Thoracic aorta (tissue), 2 donors: Measurements from ENCODE around the gene NAV3. TPM values are rescaled to one million over a fixed set of nuclear protein-coding genes. Genes with fewer than 3 reads are reported as not detected.

Experiments used
- ATAC-seq: fragments of 150-250 bp; one replicate; pipeline ENCODE4 v1.8.0; 2017; ENCODE audit warnings: low read depth; ENCODE audit not compliant: insufficient number of reproducible peaks, low FRiP score
- DNase-seq: peaks from one replicate; pipeline ENCODE4 v3.0.0-alpha.2; 2020; ENCODE audit warnings: low spot score
- H3K27ac ChIP-seq, 2 donors: fragments of 200-600 bp; sonication (generic); 1 replicate in 1 of 2; 2 replicates in 1 of 2; pipeline ENCODE4 v1.5.1; 2016; ENCODE audit warnings: mild to moderate bottlenecking in 2 of 2, moderate library complexity in 2 of 2
- H3K27me3 ChIP-seq: fragments of 200-600 bp; sonication (generic); replicated peaks from 2 replicates; pipeline ENCODE4 v1.6.0; 2016; ENCODE audit warnings: mild to moderate bottlenecking; ENCODE audit not compliant: insufficient read depth
- H3K36me3 ChIP-seq: fragments of 200-600 bp; sonication (generic); one replicate; pipeline ENCODE4 v1.5.1; 2016
- H3K4me1 ChIP-seq, 2 donors: fragments of 200-600 bp; sonication (generic); 1 replicate in 1 of 2; 2 replicates in 1 of 2; pipeline versions ENCODE4 v1.5.1 to v1.6.0; 2016; ENCODE audit warnings: low read depth in 2 of 2, mild to moderate bottlenecking in 1 of 2; ENCODE audit not compliant: control insufficient read depth in 1 of 2
- H3K4me3 ChIP-seq: fragments of 200-600 bp; sonication (generic); 2 replicates; pipeline ENCODE4 v1.5.1; 2016; ENCODE audit warnings: mild to moderate bottlenecking
- H3K9me3 ChIP-seq: fragments of 200-600 bp; sonication (generic); 2 replicates; pipeline ENCODE4 v1.5.1; 2016
- CTCF ChIP-seq: fragments of 200-600 bp; sonication (generic); IDR thresholded peaks from one replicate; pipeline ENCODE4 v1.5.1; 2019; ENCODE audit warnings: antibody characterized with exemption
- total RNA-seq, 2 donors: library from RNA; depleted of rRNA; stranded (reverse); fragments of >200 nt; gene quantifications; one replicate each; pipeline versions ENCODE4 v1.1.0 to v1.2.3, GENCODE V29; 2016

NAV3 gene
- total RNA-seq, 2 donors from 2014 or later, result 9.3 to 11.6 TPM

- no peaks in the 10 kb centered on the region for H3K4me1 ChIP-seq
- no peak overlapping the region for H3K27ac ChIP-seq
- no peak for TF ChIP-seq CTCF
- H3K4me3 ChIP-seq, result no peak overlapping the region
- H3K27me3 ChIP-seq, result no peaks in the 10 kb centered on the region
- H3K36me3 ChIP-seq, result no peaks in the 10 kb centered on the region
- ATAC-seq (no peak), DNase-seq (no peak)
- H3K9me3 ChIP-seq, result no peaks in the 10 kb centered on the region
Measured at GRCh38 chr12:78199926-78200325, 369.2 kb downstream of the NAV3 start.

- no peak for TF ChIP-seq CTCF
- ATAC-seq (no peak), DNase-seq (no peak)
- Histone ChIP-seq H3K27me3 (no peaks in the 10 kb centered on the region), H3K36me3 (no peaks in the 10 kb centered on the region), H3K4me1 (no peaks in the 10 kb centered on the region), H3K27ac (no peak overlapping the region), H3K4me3 (no peak overlapping the region), H3K9me3 (no peaks in the 10 kb centered on the region)
Measured at GRCh38 chr12:78204926-78205325, 374.2 kb downstream of the NAV3 start.

- ATAC-seq (no peak), DNase-seq (no peak)
- H3K27ac ChIP-seq, result no peak overlapping the region
- no peaks in the 10 kb centered on the region for H3K36me3 ChIP-seq
- TF ChIP-seq CTCF, result no peak
- H3K4me1 ChIP-seq, result no peaks in the 10 kb centered on the region
- no peaks in the 10 kb centered on the region for H3K9me3 ChIP-seq
- H3K27me3 ChIP-seq, result no peaks in the 10 kb centered on the region
- no peak overlapping the region for H3K4me3 ChIP-seq
Measured at GRCh38 chr12:78208092-78208491, 377.4 kb downstream of the NAV3 start.

GRCh38 chr12:78209846-78210505 lies 379.3 kb downstream of the NAV3 start:
- ATAC-seq, result no peak
- no peaks in the 10 kb centered on the region for H3K36me3 ChIP-seq
- no peaks in the 10 kb centered on the region for H3K4me1 ChIP-seq
- H3K27ac ChIP-seq, result no peak overlapping the region
- no peaks in the 10 kb centered on the region for H3K27me3 ChIP-seq
- TF ChIP-seq CTCF, result no peak
- no peaks in the 10 kb centered on the region for H3K9me3 ChIP-seq
- no peak overlapping the region for H3K4me3 ChIP-seq
- DNase-seq, result no peak

GRCh38 chr12:78210506-78210860 lies 379.8 kb downstream of the NAV3 start:
- Histone ChIP-seq H3K36me3 (no peaks in the 10 kb centered on the region), H3K4me1 (no peaks in the 10 kb centered on the region), H3K9me3 (no peaks in the 10 kb centered on the region), H3K4me3 (no peak overlapping the region), H3K27ac (no peak overlapping the region), H3K27me3 (no peaks in the 10 kb centered on the region)
- no peak for ATAC-seq
- no peak for TF ChIP-seq CTCF
- DNase-seq, result no peak
